Upper lobe of left lung (tissue), 6 donors: Measurements from ENCODE around the gene GATD1. TPM values are rescaled to one million over a fixed set of nuclear protein-coding genes. Genes with fewer than 3 reads are reported as not detected.
A peak's percentile ranks its signal among the peaks of the same experiment; 100 is the strongest.

Experiments
- ATAC-seq, 2 donors: fragments of 200-7000 bp; cut with Tn5 transposase; one replicate each; pipeline ENCODE4 v1.9.1; 2022; ENCODE audit warnings: mild to moderate bottlenecking in 2 of 2, moderate library complexity in 2 of 2; ENCODE audit not compliant: low FRiP score in 2 of 2
- DNase-seq, 2 donors: peaks; one replicate each; pipeline ENCODE4 v3.0.0-alpha.2; 2019 to 2020
- H3K27ac ChIP-seq, 4 donors: fragments of 200-600 bp; sonication (generic); one replicate each; pipeline ENCODE4 v1.5.1; 2016 to 2019
- H3K27me3 ChIP-seq, 4 donors: fragments of 200-600 bp; sonication (generic); one replicate each; pipeline ENCODE4 v1.5.1; 2017 to 2019
- H3K36me3 ChIP-seq, 4 donors: fragments of 200-600 bp; sonication (generic); one replicate each; pipeline ENCODE4 v1.5.1; 2016 to 2019
- H3K4me1 ChIP-seq, 4 donors: fragments of 200-600 bp; sonication (generic); one replicate each; pipeline ENCODE4 v1.5.1; 2018 to 2019
- H3K4me3 ChIP-seq, 4 donors: fragments of 200-600 bp; sonication (generic); one replicate each; pipeline ENCODE4 v1.5.1; 2017 to 2019; ENCODE audit warnings: mild to moderate bottlenecking in 2 of 4, moderate library complexity in 1 of 4
- H3K9me3 ChIP-seq, 4 donors: fragments of 200-600 bp; sonication (generic); one replicate each; pipeline ENCODE4 v1.5.1; 2018 to 2019
- CTCF ChIP-seq, 6 experiments: fragments of 450-650 bp in 4 of 6; fragments of 200-600 bp in 2 of 6; sonication (generic) in 2 of 6; IDR thresholded peaks; one replicate each; pipeline ENCODE4 v1.5.1; 2016 to 2019; ENCODE audit warnings: antibody characterized with exemption in 6 of 6
- EP300 ChIP-seq, 4 donors: sonication (generic); formaldehyde crosslinking; IDR thresholded peaks; one replicate each; pipeline ENCODE4 v1.5.1; 2017; ENCODE audit warnings: antibody characterized with exemption in 4 of 4, control low read depth in 2 of 4
- POLR2A ChIP-seq, 4 donors: fragments of 450-650 bp; IDR thresholded peaks; one replicate each; pipeline ENCODE4 v1.5.1; 2016 to 2017; ENCODE audit warnings: antibody characterized with exemption in 4 of 4, mild to moderate bottlenecking in 2 of 4
- POLR2AphosphoS5 ChIP-seq, 2 donors: sonication (generic); formaldehyde crosslinking; IDR thresholded peaks; one replicate each; pipeline ENCODE4 v1.5.1; 2017; ENCODE audit warnings: antibody characterized with exemption in 2 of 2
- WGBS, 2 donors: methylation state at CpG; one replicate each; pipeline ENCODE4 v1.1.5; 2017 to 2018; 5-methylcytosine and 5-hydroxymethylcytosine counted together
- total RNA-seq, 6 donors: library from RNA; depleted of rRNA in 4 of 6; stranded (reverse); fragments of >200 nt in 4 of 6; gene quantifications; one replicate each; pipeline versions ENCODE4 v1.1.0 to v1.2.1, GENCODE V29; 2016 to 2021
- donor health status: DM: no; HTN: no; CAD: no; lungs with moderate emphysema.
- donor health status: DM: no; HTN: yes; CAD: no; lungs with severe emphysema.

The GATD1 gene
- total RNA-seq, 6 donors from 2014 or later = 14.8 to 77.7 (median 63.6) TPM

DNA sequence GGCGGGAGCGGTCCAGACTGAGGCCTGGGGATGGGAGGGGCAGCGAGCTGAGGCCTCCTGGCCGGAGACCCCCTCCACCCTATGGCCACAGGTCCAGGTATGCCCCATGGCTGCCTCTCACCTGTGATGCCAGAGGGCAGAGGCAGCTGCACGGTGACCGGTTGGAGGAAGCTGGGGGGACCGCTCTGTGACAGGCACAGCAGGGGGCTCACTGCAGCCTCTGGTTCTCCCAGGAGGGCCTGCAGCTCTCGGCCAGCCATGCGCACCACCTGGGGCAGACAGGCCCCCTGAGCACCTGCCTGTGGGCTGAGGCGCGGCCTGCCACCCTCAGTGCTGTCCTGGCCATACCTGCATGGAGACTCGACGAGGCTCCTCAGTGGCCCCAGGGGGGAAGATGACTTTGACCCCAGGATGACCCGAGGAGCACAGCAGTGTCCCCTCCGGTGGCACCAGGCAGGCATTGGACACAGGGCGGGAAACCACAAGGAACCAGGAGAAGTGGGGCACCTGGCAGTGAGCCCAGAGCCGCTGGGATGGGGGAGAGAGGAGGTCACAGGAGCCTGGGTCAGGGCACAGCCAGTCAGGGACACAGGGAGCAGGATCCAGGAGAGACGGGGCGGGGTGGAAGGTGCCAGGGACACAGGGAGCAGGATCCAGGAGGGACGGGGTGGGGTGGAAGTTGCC is 24.0 kb upstream of the GATD1 start:
- H3K4me3 ChIP-seq = no peak overlapping the region
- no peak overlapping the region for H3K27ac ChIP-seq
- H3K9me3 ChIP-seq = no peaks in the 10 kb centered on the region
- peaks cover 0 to 34% (median 8%) of the 10 kb centered on the region in 4 donors for H3K36me3 ChIP-seq
- H3K27me3 ChIP-seq = no peaks in the 10 kb centered on the region
- TF ChIP-seq EP300 (IDR thresholded peaks at IDR 0.05) = no peak
- no peak for TF ChIP-seq CTCF (IDR thresholded peaks at IDR 0.05)
- no peak for TF ChIP-seq POLR2A (IDR thresholded peaks at IDR 0.05)
- TF ChIP-seq POLR2AphosphoS5 (IDR thresholded peaks at IDR 0.05) = no peak
- WGBS, 2 donors = 92 to 94% methylated on average over 10 to 17 of the region's 20 CpGs
- H3K4me1 ChIP-seq = peaks cover 28 to 49% (median 32%) of the 10 kb centered on the region in 4 donors
- ATAC-seq (no peak), DNase-seq (peak in 1 of 2 donors; percentile 69)

DNA sequence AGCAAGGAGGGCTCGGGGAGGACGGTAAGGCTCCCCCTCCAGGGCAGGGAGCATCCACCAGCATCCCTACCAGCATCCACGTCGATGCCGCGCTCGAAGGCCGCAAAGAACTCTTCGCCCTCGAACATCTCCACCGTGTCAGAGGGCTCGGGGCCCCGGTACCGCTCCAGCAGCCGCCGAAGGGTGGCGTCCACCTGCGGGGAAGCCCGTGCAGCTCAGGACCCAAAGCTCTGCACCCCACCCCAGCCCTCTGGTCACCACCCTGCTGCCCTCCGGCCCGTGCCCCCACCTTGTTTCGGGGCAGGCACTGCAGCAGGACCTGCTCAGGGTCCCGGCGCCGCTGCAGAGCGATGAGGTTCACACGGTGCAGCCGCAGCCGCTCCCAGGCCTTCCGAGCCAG is 23.2 kb upstream of the GATD1 start:
- no peaks in the 10 kb centered on the region for H3K9me3 ChIP-seq
- H3K27ac ChIP-seq = no peak overlapping the region
- no peak overlapping the region for H3K4me3 ChIP-seq
- DNase-seq (peak in 1 of 2 donors; percentile 81), ATAC-seq (no peak)
- no peaks in the 10 kb centered on the region for H3K27me3 ChIP-seq
- H3K36me3 ChIP-seq = peaks cover 0 to 34% (median 8%) of the 10 kb centered on the region in 4 donors
- WGBS, 2 donors = 90 to 94% methylated on average over 21 to 30 of the region's 30 CpGs
- H3K4me1 ChIP-seq = peaks cover 33 to 50% (median 34%) of the 10 kb centered on the region in 4 donors
- TF ChIP-seq CTCF (IDR thresholded peaks at IDR 0.05) = no peak
- TF ChIP-seq POLR2A (IDR thresholded peaks at IDR 0.05) = no peak
- TF ChIP-seq POLR2AphosphoS5 (IDR thresholded peaks at IDR 0.05) = no peak
- TF ChIP-seq EP300 (IDR thresholded peaks at IDR 0.05) = no peak

DNA sequence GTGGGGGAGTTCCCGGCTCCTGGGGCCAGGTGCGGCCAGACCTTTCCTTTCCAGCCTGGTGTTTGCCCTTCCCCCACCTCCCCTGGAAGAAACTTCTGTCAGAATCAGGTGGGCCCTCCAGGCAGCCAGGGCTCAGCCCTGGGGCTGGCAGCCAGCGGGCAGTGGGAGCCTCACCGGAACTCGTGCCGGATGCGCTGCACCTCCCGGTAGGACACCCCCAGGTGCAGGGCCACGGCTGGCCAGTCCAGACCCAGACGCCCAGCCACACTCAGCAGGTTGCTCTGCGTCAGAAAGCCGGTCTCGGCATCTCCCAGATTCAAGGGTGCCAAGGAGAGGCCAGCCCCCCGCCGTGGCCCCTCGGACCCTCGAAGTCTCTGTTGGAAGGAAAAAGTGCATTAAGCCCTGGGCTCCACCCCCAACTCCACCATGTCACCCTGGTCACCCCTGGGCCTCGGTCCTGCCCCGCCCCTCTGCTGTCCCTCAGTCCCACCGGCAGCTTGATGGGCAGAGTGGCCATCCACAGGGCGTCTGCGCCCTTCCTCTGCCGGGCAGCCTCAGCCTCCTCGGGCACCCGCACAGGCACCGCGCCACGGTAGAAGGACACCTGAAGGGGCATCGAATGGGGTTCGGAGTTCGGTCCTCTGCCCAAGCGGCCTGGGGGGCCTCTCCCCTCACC is 22.5 kb upstream of the GATD1 start:
- no peaks in the 10 kb centered on the region for H3K27me3 ChIP-seq
- DNase-seq (peak in 1 of 2 donors; percentile 82), ATAC-seq (no peak)
- H3K9me3 ChIP-seq = no peaks in the 10 kb centered on the region
- no peak for TF ChIP-seq EP300 (IDR thresholded peaks at IDR 0.05)
- no peak for TF ChIP-seq POLR2A (IDR thresholded peaks at IDR 0.05)
- no peak for TF ChIP-seq POLR2AphosphoS5 (IDR thresholded peaks at IDR 0.05)
- TF ChIP-seq CTCF (IDR thresholded peaks at IDR 0.05) = no peak
- WGBS, 2 donors = 95 to 100% methylated on average over 7 to 28 of the region's 32 CpGs
- H3K4me3 ChIP-seq = no peak overlapping the region
- peaks cover 0 to 34% (median 8%) of the 10 kb centered on the region in 4 donors for H3K36me3 ChIP-seq
- H3K4me1 ChIP-seq = peaks cover 32 to 52% (median 38%) of the 10 kb centered on the region in 4 donors
- H3K27ac ChIP-seq = no peak overlapping the region

- no peak for TF ChIP-seq EP300 (IDR thresholded peaks at IDR 0.05)
- TF ChIP-seq CTCF (IDR thresholded peaks at IDR 0.05) = peak; percentile 98 to 99 (median 98)
- WGBS, 2 donors = 0 to 4% methylated on average over 1 to 33 of the region's 69 CpGs
- H3K4me1 ChIP-seq = peaks cover 26 to 46% (median 29%) of the 10 kb centered on the region in 4 donors
- DNase-seq (peak; percentile 83 to 98), ATAC-seq (peak; percentile 72 to 88)
- no peaks in the 10 kb centered on the region for H3K9me3 ChIP-seq
- peak within 1 kb of the TSS; percentile 78 to 84 (median 80) for H3K4me3 ChIP-seq
- no peaks in the 10 kb centered on the region for H3K27me3 ChIP-seq
- H3K27ac ChIP-seq = peak within 1 kb of the TSS; percentile 80 to 91 (median 88)
- peaks cover 0 to 34% (median 14%) of the 10 kb centered on the region in 4 donors for H3K36me3 ChIP-seq
Observed at GRCh38 chr11:798093-798713, 20.9 kb upstream of the GATD1 start, which contains the start of gene SLC25A22. Gene SLC25A22 (minus strand): TSS chr11:798281. CDS start chr11:795006, 3,275 bp downstream.
